ENCODE measurements around the gene MGAT4A. TPM values are rescaled to one million over a fixed set of nuclear protein-coding genes. Genes with fewer than 3 reads are reported as not detected.

The MGAT4A gene
- total and polyA plus RNA-seq, 2 of the 8 experiments (the other 6 are each of a cell fraction or from before 2014, with no cell fraction given): 1.4 to 7.7 TPM

DNA sequence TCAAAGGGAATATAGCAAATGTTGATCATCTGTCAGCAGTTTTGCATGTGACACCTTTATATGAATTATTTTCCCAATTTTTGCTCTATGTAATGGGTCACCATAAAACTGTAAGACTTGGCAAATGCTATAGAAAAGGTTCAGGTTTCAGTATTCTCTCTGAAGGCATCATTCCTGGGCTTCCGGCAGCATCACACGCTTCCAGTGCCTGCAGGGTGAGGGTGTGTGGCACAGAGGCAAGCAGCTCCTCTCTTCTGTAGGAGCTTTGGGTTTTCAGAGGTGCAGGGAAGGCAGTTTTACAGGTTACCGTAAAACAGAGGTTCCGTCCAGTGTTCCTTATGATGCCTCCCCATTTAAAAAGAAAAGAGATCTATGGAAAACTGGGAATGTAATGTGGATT is 141.4 kb downstream of the MGAT4A start:
- Histone ChIP-seq H3K79me1 (ENCODE audit: low read depth, low read length) (no peaks in the 10 kb centered on the region), H4K20me1 (replicated peaks in 1 of 2; ENCODE audit: control insufficient read depth in 1 of 2, insufficient read depth in 2 of 2, low read length in 2 of 2) (peaks cover 2 to 3% of the 10 kb centered on the region in 2 experiments), H2AFZ (ENCODE audit: low read length) (no peak overlapping the region), H3K4me3 (ENCODE audit: extremely low read depth in 1 of 4, insufficient read depth in 2 of 4, low read depth in 3 of 4, low read length in 4 of 4) (no peak overlapping the region), H4K8ac (ENCODE audit: extremely low read depth, insufficient read depth, low read length) (no peak overlapping the region), H2BK15ac (ENCODE audit: low read length) (no peak overlapping the region), H3K4me2 (ENCODE audit: insufficient read depth in 1 of 2, low read depth in 2 of 2, low read length in 2 of 2) (no peak overlapping the region), H2BK12ac (ENCODE audit: low read depth, low read length) (no peak overlapping the region), H3K23me2 (ENCODE audit: low read depth, low read length) (no peaks in the 10 kb centered on the region), H3K27me3 (replicated peaks in 1 of 4; ENCODE audit: control insufficient read depth in 3 of 4, extremely low read depth in 1 of 4, insufficient read depth in 3 of 4, low read length in 3 of 4) (no peaks in the 10 kb centered on the region), H2BK5ac (ENCODE audit: low read depth, low read length) (no peak overlapping the region), H3K9me3 (ENCODE audit: insufficient read depth in 2 of 2, low read depth in 1 of 2, low read length in 1 of 2) (no peaks in the 10 kb centered on the region; a peak in 1 of 4 replicates), H3K4me1 (replicated peaks in 1 of 4; ENCODE audit: control insufficient read depth in 3 of 4, insufficient read depth in 4 of 4, low read length in 3 of 4) (no peaks in the 10 kb centered on the region), H2BK20ac (ENCODE audit: low read length) (no peak overlapping the region), H4K91ac (replicated peaks; ENCODE audit: insufficient read length, low read length) (no peak overlapping the region), H3K18ac (ENCODE audit: extremely low read depth, low read length) (no peak overlapping the region), H2AK5ac (ENCODE audit: low read depth, low read length) (no peak overlapping the region), H3K4ac (replicated peaks; ENCODE audit: insufficient read length, low read depth, low read length) (no peak overlapping the region), H2BK120ac (replicated peaks; ENCODE audit: low read depth, low read length) (no peak overlapping the region), H3K14ac (ENCODE audit: insufficient read length) (no peak overlapping the region), H3K79me2 (ENCODE audit: control insufficient read depth in 1 of 2, insufficient read depth in 2 of 2, low read length in 2 of 2) (no peaks in the 10 kb centered on the region), H3K23ac (ENCODE audit: insufficient read length) (no peak overlapping the region), H3K36me3 (ENCODE audit: control insufficient read depth in 2 of 4, insufficient read depth in 4 of 4, low read length in 3 of 4) (peaks cover 0 to 14% (median 1%) of the 10 kb centered on the region in 4 experiments; a peak in 5 of 8 replicates), H3K9ac (replicated peaks in 1 of 4; ENCODE audit: extremely low read depth in 1 of 4, low read depth in 3 of 4, low read length in 3 of 4) (no peak overlapping the region), H3K56ac (replicated peaks; ENCODE audit: insufficient read length, low read depth, low read length) (no peak overlapping the region), H3K27ac (ENCODE audit: low read depth, low read length) (no peak overlapping the region), H4K5ac (ENCODE audit: insufficient read length, low read depth, low read length) (no peak overlapping the region)
- ChIA-PET CTCF (ENCODE audit: partially characterized antibody) (interaction anchor here (2.1 kb wide), 1 partner anchor 102 kb away, joined by 4 read pairs; no protein-coding TSS in a partner anchor), POLR2A (ENCODE audit: partially characterized antibody) (interaction anchor here (0.6 kb wide), 1 partner anchor 943 kb away, joined by 5 read pairs; no protein-coding TSS in a partner anchor)
- 91% methylated on average over 4 of the region's 4 CpGs; no CpG with 5 or more reads in 1 of the 2 experiments for WGBS, 2 experiments (ENCODE audit: extremely low coverage in 1 of 2, insufficient coverage in 1 of 2, insufficient read length in 1 of 2, insufficient replicate concordance in 2 of 2, low coverage in 1 of 2, low lambda C conversion rate in 2 of 2, missing lambda C conversion rate in 1 of 2)
- DNase-seq (ENCODE audit: low read depth in 1 of 2, low spot score in 2 of 2): no peak
- FAIRE-seq: no peak
- TF ChIP-seq POU5F1 (IDR thresholded peaks at IDR 0.05; ENCODE audit: low read depth, low read length) (no peak), SP4 (IDR thresholded peaks at IDR 0.05; ENCODE audit: low read length) (no peak), BCL11A (IDR thresholded peaks at IDR 0.05; ENCODE audit: low read depth in 2 of 2, low read length in 2 of 2) (no peak), SIX5 (IDR thresholded peaks at IDR 0.05; ENCODE audit: low read depth, low read length) (no peak), CBX8 (IDR thresholded peaks at IDR 0.05; ENCODE audit: borderline replicate concordance, low read depth, low read length) (no peak), FOSL1 (IDR thresholded peaks at IDR 0.05; ENCODE audit: insufficient read depth, low read depth, low read length) (no peak)

Measured in H1 (cell line).